ENCODE results near the gene APCDD1L.

Gene APCDD1L

DNA sequence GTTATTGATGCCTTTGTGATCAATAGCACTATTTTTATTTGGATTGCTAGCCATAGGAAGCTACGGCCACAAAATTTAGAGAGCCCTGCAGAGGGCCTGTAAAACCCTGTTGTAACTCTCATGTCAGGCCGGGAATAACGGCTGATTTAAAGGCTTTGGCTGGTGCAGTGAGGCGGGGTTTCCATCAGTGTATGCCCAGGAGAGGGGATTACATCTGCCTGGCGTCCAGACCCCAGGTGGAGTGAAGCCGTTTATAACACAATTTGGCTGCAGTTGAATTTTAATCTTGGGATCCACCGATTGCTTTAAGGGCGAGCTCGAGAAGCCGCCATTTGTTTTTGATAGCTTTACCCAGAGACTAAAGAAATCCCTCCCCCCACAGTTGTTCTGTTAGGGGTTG, 29.1 kb upstream of the APCDD1L start:
- TF ChIP-seq, protein P1, sequence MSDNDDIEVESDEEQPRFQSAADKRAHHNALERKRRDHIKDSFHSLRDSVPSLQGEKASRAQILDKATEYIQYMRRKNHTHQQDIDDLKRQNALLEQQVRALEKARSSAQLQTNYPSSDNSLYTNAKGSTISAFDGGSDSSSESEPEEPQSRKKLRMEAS (IDR thresholded peaks at IDR 0.05): no peak
- TF ChIP-seq FOXM1 (IDR thresholded peaks at IDR 0.05; ENCODE audit: borderline replicate concordance, low read depth): no peak
- TF ChIP-seq, protein P2, sequence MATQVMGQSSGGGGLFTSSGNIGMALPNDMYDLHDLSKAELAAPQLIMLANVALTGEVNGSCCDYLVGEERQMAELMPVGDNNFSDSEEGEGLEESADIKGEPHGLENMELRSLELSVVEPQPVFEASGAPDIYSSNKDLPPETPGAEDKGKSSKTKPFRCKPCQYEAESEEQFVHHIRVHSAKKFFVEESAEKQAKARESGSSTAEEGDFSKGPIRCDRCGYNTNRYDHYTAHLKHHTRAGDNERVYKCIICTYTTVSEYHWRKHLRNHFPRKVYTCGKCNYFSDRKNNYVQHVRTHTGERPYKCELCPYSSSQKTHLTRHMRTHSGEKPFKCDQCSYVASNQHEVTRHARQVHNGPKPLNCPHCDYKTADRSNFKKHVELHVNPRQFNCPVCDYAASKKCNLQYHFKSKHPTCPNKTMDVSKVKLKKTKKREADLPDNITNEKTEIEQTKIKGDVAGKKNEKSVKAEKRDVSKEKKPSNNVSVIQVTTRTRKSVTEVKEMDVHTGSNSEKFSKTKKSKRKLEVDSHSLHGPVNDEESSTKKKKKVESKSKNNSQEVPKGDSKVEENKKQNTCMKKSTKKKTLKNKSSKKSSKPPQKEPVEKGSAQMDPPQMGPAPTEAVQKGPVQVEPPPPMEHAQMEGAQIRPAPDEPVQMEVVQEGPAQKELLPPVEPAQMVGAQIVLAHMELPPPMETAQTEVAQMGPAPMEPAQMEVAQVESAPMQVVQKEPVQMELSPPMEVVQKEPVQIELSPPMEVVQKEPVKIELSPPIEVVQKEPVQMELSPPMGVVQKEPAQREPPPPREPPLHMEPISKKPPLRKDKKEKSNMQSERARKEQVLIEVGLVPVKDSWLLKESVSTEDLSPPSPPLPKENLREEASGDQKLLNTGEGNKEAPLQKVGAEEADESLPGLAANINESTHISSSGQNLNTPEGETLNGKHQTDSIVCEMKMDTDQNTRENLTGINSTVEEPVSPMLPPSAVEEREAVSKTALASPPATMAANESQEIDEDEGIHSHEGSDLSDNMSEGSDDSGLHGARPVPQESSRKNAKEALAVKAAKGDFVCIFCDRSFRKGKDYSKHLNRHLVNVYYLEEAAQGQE (IDR thresholded peaks at IDR 0.05; ENCODE audit: low read depth): no peak
- no peak for TF ChIP-seq TCF12 (IDR thresholded peaks at IDR 0.05; ENCODE audit: low read depth)
- TF ChIP-seq TEAD4 (IDR thresholded peaks at IDR 0.05): no peak
- TF ChIP-seq ZBTB7A (IDR thresholded peaks at IDR 0.05; ENCODE audit: low read depth): no peak
- TF ChIP-seq YY1 (IDR thresholded peaks at IDR 0.05; ENCODE audit: low read depth): no peak
- TF ChIP-seq RAD21 (IDR thresholded peaks at IDR 0.05; ENCODE audit: low read depth): no peak
- no peak for TF ChIP-seq EGR1 (IDR thresholded peaks at IDR 0.05)
- no peak for TF ChIP-seq CREB1 (IDR thresholded peaks at IDR 0.05; ENCODE audit: low read depth)
- no peak for TF ChIP-seq EP300 (IDR thresholded peaks at IDR 0.05; ENCODE audit: borderline replicate concordance)

DNA sequence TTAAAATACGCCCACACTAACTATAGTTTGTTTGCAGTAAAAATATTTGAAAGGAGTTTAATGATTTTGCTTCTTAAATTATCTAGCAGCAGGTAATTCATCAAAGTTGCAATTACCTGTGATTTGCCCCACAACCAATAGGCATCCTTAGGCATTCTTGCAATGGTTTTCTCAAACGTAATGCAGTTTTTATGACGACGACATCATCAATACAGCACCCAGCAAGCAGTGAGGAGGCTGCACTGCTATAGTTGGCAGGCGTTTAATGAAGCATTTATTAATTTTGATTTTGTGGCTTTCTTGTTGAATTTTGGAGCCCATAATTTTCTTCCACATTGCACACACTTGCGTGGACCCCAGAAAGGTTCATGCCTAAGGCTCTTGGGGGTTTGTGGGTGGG, 28.1 kb upstream of the APCDD1L start:
- no peak for TF ChIP-seq YY1 (IDR thresholded peaks at IDR 0.05; ENCODE audit: low read depth)
- no peak for TF ChIP-seq CREB1 (IDR thresholded peaks at IDR 0.05; ENCODE audit: low read depth)
- TF ChIP-seq, protein P3, sequence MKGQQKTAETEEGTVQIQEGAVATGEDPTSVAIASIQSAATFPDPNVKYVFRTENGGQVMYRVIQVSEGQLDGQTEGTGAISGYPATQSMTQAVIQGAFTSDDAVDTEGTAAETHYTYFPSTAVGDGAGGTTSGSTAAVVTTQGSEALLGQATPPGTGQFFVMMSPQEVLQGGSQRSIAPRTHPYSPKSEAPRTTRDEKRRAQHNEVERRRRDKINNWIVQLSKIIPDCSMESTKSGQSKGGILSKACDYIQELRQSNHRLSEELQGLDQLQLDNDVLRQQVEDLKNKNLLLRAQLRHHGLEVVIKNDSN (IDR thresholded peaks at IDR 0.05): no peak

DNA sequence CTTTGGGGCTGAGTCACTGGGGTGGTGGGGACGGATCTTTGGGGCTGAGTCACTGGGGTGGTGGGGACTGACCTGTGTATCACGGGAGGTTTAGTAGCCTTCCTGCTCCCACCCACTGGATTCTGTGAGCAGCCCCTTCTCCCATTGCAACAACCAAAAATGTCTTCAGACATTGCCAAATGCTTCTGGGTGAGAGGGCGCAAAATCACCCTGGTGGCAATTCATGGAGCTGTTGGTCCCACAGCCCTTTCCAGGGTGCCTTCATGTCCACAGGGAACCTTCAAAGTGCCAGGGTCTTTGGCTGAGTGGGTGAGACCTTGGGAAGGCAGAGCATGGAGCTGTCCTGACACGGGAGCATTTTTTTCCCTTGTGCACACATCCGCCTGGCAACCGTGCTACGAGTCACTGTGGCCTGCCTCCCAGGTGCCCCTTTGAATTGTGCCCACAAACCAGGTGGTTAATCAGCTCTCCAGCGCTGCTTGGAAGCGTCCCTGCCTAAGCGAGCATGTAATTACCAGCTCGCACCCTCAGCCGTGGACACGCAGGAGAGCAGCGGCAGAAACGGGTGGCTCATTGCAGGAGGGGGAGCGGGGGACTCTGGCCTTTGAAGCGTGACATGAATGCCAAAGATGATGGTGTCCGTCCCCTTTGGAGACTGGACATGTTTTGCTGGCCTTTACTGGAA, 27.4 kb upstream of the APCDD1L start:
- TF ChIP-seq YY1 (IDR thresholded peaks at IDR 0.05; ENCODE audit: low read depth) (no peak), ZBTB7A (IDR thresholded peaks at IDR 0.05; ENCODE audit: low read depth) (no peak), CREB1 (IDR thresholded peaks at IDR 0.05; ENCODE audit: low read depth) (no peak), TAF1 (IDR thresholded peaks at IDR 0.05; ENCODE audit: low read depth) (no peak), TEAD4 (IDR thresholded peaks at IDR 0.05) (no peak), EGR1 (IDR thresholded peaks at IDR 0.05) (no peak), TCF12 (IDR thresholded peaks at IDR 0.05; ENCODE audit: low read depth) (no peak), FOXM1 (IDR thresholded peaks at IDR 0.05; ENCODE audit: borderline replicate concordance, low read depth) (no peak), EP300 (IDR thresholded peaks at IDR 0.05; ENCODE audit: borderline replicate concordance) (no peak; the same call in 1 of the 2 replicates), RAD21 (IDR thresholded peaks at IDR 0.05; ENCODE audit: low read depth) (no peak), NFIC (IDR thresholded peaks at IDR 0.05) (no peak), CEBPB (IDR thresholded peaks at IDR 0.05) (no peak)
- TF ChIP-seq, protein P3 (IDR thresholded peaks at IDR 0.05): no peak
- TF ChIP-seq, protein P2 (IDR thresholded peaks at IDR 0.05; ENCODE audit: low read depth): no peak
- TF ChIP-seq, protein P1 (IDR thresholded peaks at IDR 0.05): no peak

DNA sequence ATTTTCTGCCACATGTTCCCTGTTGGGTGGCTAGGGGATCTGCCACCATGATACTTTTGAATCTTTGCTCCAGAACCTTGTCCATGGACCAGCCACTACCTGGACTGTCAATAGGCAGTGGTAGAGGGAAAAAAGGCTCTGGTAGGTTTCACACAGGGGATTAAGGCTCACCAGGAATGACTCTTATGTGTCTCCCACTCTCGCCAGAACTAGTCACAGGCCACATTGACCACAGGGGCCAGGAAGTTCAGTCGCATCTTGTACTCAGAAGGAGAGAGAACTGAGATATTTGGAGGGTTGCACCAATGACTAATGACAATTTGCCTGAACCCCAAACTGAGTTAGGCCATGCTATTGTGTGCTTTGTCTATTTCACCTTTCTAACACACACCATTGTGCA, 23.6 kb upstream of the APCDD1L start:
- TF ChIP-seq, protein P1 (IDR thresholded peaks at IDR 0.05): no peak

DNA sequence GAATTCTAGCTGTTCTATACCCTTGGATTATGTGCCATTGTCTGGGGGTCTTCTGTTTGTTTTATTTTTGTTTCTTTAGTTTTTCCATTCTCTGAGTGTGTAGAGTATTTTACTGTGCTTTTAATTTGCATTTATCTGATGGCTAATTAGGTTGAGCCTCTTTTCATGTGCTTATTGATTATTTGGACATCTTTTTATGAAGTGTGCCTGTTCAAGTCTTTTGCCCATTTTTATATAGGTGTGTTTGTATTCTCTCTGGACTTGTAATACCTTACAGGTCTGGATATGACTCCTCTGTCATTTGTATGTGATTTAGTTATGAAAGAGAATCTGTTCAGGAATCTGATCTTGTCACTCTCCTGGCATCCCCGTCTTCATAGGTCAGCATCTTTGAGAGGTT, 22.6 kb upstream of the APCDD1L start:
- TF ChIP-seq ZBTB7A (IDR thresholded peaks at IDR 0.05; ENCODE audit: low read depth) (no peak), YY1 (IDR thresholded peaks at IDR 0.05; ENCODE audit: low read depth) (no peak), EP300 (IDR thresholded peaks at IDR 0.05; ENCODE audit: borderline replicate concordance) (no peak), CEBPB (IDR thresholded peaks at IDR 0.05) (no peak), TAF1 (IDR thresholded peaks at IDR 0.05; ENCODE audit: low read depth) (no peak), EGR1 (IDR thresholded peaks at IDR 0.05) (no peak), RAD21 (IDR thresholded peaks at IDR 0.05; ENCODE audit: low read depth) (no peak), FOXM1 (IDR thresholded peaks at IDR 0.05; ENCODE audit: borderline replicate concordance, low read depth) (no peak), CREB1 (IDR thresholded peaks at IDR 0.05; ENCODE audit: low read depth) (no peak), TEAD4 (IDR thresholded peaks at IDR 0.05) (no peak), TCF12 (IDR thresholded peaks at IDR 0.05; ENCODE audit: low read depth) (no peak), NFIC (IDR thresholded peaks at IDR 0.05) (no peak)
- TF ChIP-seq, protein P1 (IDR thresholded peaks at IDR 0.05): no peak
- TF ChIP-seq, protein P3 (IDR thresholded peaks at IDR 0.05): no peak
- TF ChIP-seq, protein P2 (IDR thresholded peaks at IDR 0.05; ENCODE audit: low read depth): no peak

Data from Ishikawa (cell line).